ENCODE results near the gene TRAPPC12. TPM values are rescaled to one million over a fixed set of nuclear protein-coding genes. Genes with fewer than 3 reads are reported as not detected.
A peak's percentile ranks its signal among the peaks of the same experiment; 100 is the strongest.

The TRAPPC12 gene
- total RNA-seq, 1 donor = 67.0 TPM

DNA sequence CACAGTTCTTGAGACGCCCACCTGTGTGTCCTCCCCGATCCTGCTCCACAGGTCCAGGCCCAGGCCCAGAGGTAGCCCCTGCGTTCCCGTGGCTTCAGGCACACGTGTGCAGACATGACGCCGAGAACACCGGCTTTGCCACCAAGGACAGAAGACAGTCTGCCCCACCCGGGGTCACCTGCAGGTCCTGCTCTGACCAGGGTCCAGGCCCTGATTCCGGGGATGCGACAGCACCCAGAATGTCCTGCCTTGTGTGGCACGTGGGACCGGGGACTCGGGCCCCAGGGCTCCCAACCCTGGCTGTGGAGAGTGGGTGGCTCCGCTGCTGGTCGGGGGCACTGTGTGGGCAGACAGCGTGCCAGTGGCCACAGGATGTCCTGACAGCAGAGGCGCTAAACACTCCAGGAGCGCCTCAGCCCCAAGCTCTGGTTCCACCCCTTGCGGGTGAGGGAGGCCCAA, 102.9 kb downstream of the TRAPPC12 start:
- Histone ChIP-seq H3K36me3 (ENCODE audit: insufficient read depth, low read length) (peaks cover 11% of the 10 kb centered on the region), H3K79me2 (ENCODE audit: insufficient read depth, low read length) (no peaks in the 10 kb centered on the region), H3K4me1 (ENCODE audit: insufficient read depth, low read length) (no peaks in the 10 kb centered on the region), H3K4me2 (ENCODE audit: insufficient read depth, low read length) (no peak overlapping the region), H3K27ac (ENCODE audit: low read depth, low read length) (no peak overlapping the region), H3K4me3 (ENCODE audit: insufficient read depth, low read length) (no peak overlapping the region), H2AFZ (ENCODE audit: low read length) (no peak overlapping the region), H3K27me3 (ENCODE audit: insufficient read depth, low read length) (no peaks in the 10 kb centered on the region), H4K20me1 (ENCODE audit: insufficient read depth, low read length) (no peaks in the 10 kb centered on the region), H3K9me3 (ENCODE audit: low read depth, low read length) (no peaks in the 10 kb centered on the region)
- DNase-seq (ENCODE audit: insufficient read length, low spot score, missing footprints) = peak; percentile 78
- TF ChIP-seq, protein P1, sequence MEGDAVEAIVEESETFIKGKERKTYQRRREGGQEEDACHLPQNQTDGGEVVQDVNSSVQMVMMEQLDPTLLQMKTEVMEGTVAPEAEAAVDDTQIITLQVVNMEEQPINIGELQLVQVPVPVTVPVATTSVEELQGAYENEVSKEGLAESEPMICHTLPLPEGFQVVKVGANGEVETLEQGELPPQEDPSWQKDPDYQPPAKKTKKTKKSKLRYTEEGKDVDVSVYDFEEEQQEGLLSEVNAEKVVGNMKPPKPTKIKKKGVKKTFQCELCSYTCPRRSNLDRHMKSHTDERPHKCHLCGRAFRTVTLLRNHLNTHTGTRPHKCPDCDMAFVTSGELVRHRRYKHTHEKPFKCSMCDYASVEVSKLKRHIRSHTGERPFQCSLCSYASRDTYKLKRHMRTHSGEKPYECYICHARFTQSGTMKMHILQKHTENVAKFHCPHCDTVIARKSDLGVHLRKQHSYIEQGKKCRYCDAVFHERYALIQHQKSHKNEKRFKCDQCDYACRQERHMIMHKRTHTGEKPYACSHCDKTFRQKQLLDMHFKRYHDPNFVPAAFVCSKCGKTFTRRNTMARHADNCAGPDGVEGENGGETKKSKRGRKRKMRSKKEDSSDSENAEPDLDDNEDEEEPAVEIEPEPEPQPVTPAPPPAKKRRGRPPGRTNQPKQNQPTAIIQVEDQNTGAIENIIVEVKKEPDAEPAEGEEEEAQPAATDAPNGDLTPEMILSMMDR (IDR thresholded peaks at IDR 0.05; ENCODE audit: extremely low read depth, low read depth, low read length) = no peak

DNA sequence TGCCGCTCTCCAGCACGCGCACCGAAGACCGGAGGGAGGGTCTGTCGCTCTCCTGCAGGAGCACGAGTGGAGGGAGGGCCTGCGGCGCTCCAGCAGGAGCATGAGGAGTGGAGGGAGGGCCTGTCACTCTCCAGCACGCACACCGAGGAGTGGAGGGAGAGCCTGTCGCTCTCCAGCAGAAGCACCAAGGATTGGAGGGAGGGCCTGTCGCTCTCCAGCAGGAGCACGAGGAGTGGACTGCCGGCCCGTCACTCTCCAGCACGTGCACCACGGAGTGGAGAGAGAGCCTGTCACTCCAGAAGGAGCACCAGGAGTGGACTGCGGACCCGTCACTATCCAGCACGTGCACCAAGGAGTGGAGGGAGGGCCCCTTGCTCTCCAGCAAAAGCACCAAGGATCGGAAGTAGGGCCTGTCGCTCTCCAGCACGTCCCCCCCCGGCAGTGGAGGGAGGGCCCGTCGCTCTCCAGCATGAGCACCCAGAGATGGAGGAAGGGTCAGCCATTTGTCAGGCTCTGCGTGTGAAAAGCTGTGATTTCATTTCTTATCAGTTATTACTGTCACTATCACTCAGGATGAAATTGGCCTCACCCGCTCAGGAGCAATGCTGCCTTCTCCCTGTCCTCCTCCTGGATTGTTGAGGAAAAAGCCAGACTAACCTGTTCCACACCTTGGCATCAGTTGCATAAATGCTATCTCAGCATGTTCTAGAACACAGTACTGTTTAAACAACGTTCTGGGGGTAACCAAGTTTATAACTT, 103.9 kb downstream of the TRAPPC12 start:
- Histone ChIP-seq H3K27me3 (ENCODE audit: insufficient read depth, low read length) (no peaks in the 10 kb centered on the region), H3K36me3 (ENCODE audit: insufficient read depth, low read length) (peaks cover 11% of the 10 kb centered on the region), H3K4me3 (ENCODE audit: insufficient read depth, low read length) (no peak overlapping the region), H3K9me3 (ENCODE audit: low read depth, low read length) (no peaks in the 10 kb centered on the region), H3K4me2 (ENCODE audit: insufficient read depth, low read length) (no peak overlapping the region), H2AFZ (ENCODE audit: low read length) (no peak overlapping the region), H4K20me1 (ENCODE audit: insufficient read depth, low read length) (no peaks in the 10 kb centered on the region), H3K4me1 (ENCODE audit: insufficient read depth, low read length) (no peaks in the 10 kb centered on the region), H3K27ac (ENCODE audit: low read depth, low read length) (no peak overlapping the region), H3K79me2 (ENCODE audit: insufficient read depth, low read length) (no peaks in the 10 kb centered on the region)
- TF ChIP-seq, protein P1 (IDR thresholded peaks at IDR 0.05; ENCODE audit: extremely low read depth, low read depth, low read length) = no peak
- peak; percentile 70 for DNase-seq (ENCODE audit: insufficient read length, low spot score, missing footprints)

DNA sequence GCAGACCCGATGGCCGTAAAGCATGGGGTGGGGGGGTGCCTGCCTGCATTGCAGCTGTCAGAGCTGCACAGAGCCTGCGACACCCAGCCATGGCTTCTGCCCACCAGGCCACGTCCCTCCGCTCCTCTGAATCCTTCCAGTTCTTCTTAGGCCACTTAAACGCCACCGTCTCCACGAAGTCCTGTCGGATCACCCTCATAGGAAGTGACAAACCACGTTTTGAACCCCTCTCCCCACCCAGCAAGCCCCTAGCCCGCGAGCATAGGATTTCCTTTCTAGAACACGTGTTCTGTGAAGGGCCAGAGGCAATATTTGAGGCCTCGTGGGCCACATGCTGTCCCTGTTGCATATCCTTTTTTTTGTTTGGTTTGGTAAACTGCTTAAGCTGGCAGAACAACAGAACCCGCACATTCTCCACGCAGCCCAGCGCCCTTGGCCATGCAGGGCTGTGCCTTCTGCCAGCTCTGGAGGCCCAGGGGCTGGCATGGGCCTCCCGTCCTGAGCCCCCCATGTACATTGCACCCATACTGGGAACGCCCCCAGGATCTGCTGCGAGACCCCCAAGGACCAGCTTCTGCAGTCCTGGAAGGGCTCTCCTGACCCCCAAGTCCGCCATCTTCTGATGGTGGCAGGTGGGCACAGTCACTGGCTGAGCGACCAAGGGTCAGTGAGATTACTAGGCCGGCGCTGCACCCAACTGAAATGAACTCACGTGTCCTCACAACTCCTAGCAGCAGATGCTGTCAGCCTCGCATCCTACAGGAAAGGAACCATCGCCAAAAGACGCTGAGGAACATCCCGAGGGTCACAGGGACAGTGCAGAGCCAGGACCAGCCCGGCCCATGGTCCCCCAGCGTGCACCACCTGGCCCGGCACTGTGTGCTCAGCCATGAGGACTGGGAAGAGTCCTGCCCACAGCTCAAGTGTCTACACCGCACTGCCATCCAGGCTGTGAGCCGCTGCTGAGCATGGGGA, 104.8 kb downstream of the TRAPPC12 start:
- peaks cover 6% of the 10 kb centered on the region for H3K36me3 ChIP-seq (ENCODE audit: insufficient read depth, low read length)
- H3K79me2 ChIP-seq (ENCODE audit: insufficient read depth, low read length) = no peaks in the 10 kb centered on the region
- no peaks in the 10 kb centered on the region for H3K9me3 ChIP-seq (ENCODE audit: low read depth, low read length)
- no peak overlapping the region for H3K4me3 ChIP-seq (ENCODE audit: insufficient read depth, low read length)
- TF ChIP-seq, protein P1 (IDR thresholded peaks at IDR 0.05; ENCODE audit: extremely low read depth, low read depth, low read length) = no peak
- no peaks in the 10 kb centered on the region for H4K20me1 ChIP-seq (ENCODE audit: insufficient read depth, low read length)
- peak; percentile 68 for DNase-seq (ENCODE audit: insufficient read length, low spot score, missing footprints)
- H3K27ac ChIP-seq (ENCODE audit: low read depth, low read length) = no peak overlapping the region
- no peak overlapping the region for H2AFZ ChIP-seq (ENCODE audit: low read length)
- H3K27me3 ChIP-seq (ENCODE audit: insufficient read depth, low read length) = no peaks in the 10 kb centered on the region
- H3K4me1 ChIP-seq (ENCODE audit: insufficient read depth, low read length) = no peaks in the 10 kb centered on the region
- no peak overlapping the region for H3K4me2 ChIP-seq (ENCODE audit: insufficient read depth, low read length)

DNA sequence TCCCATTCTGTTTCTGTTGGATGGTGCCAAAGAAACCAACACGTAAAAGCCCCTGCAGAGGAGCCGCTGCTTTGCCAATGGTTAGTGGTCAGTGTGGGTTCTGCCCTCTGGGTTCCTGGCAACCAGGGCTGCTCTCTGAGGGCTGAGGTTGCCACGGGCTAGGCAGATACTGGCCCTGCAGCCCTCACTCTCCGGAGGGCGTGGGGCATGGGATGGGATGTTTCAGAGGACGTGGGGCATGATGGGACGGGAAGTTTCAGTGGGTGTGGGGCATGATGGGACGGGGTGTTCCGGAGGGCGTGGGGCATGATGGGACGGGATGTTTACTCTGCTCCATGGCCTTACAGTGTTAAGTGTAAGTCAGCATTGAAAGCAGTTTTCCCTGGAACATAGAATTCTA, 105.7 kb downstream of the TRAPPC12 start:
- H3K36me3 ChIP-seq (ENCODE audit: insufficient read depth, low read length) = no peaks in the 10 kb centered on the region
- no peaks in the 10 kb centered on the region for H4K20me1 ChIP-seq (ENCODE audit: insufficient read depth, low read length)
- no peak overlapping the region for H3K4me3 ChIP-seq (ENCODE audit: insufficient read depth, low read length)
- no peak overlapping the region for H3K4me2 ChIP-seq (ENCODE audit: insufficient read depth, low read length)
- no peaks in the 10 kb centered on the region for H3K79me2 ChIP-seq (ENCODE audit: insufficient read depth, low read length)
- TF ChIP-seq, protein P1 (IDR thresholded peaks at IDR 0.05; ENCODE audit: extremely low read depth, low read depth, low read length) = no peak
- H3K27ac ChIP-seq (ENCODE audit: low read depth, low read length) = no peak overlapping the region
- DNase-seq (ENCODE audit: insufficient read length, low spot score, missing footprints) = peak; percentile 57
- no peaks in the 10 kb centered on the region for H3K9me3 ChIP-seq (ENCODE audit: low read depth, low read length)
- no peak overlapping the region for H2AFZ ChIP-seq (ENCODE audit: low read length)
- no peaks in the 10 kb centered on the region for H3K4me1 ChIP-seq (ENCODE audit: insufficient read depth, low read length)
- H3K27me3 ChIP-seq (ENCODE audit: insufficient read depth, low read length) = no peaks in the 10 kb centered on the region
